HG03439 (cell line): ENCODE data around the gene NFIA.

Source experiments
- ATAC-seq: cut with Tn5 transposase; IDR thresholded peaks from one replicate; pipeline ENCODE4 v1.9.1; 2021; ENCODE audit warnings: mild to moderate bottlenecking, moderate library complexity; ENCODE audit not compliant: unreplicated experiment

Gene NFIA

GRCh38 chr1:61289232-61290098, 207.1 kb downstream of the NFIA start:
- no peak for ATAC-seq

GRCh38 chr1:61290525-61290924, 208.2 kb downstream of the NFIA start:
- ATAC-seq = no peak

- ATAC-seq = no peak
Observed at GRCh38 chr1:61293197-61293596, 210.8 kb downstream of the NFIA start.

- ATAC-seq = no peak
Observed at GRCh38 chr1:61293986-61294504, 211.7 kb downstream of the NFIA start.

- no peak for ATAC-seq
Observed at GRCh38 chr1:61294930-61295329, 212.6 kb downstream of the NFIA start.

- ATAC-seq = no peak
Observed at GRCh38 chr1:61295818-61296537, 213.6 kb downstream of the NFIA start.

GRCh38 chr1:61297887-61298286, 215.5 kb downstream of the NFIA start:
- no peak for ATAC-seq

- ATAC-seq = no peak
Observed at GRCh38 chr1:61299463-61299862, 217.1 kb downstream of the NFIA start.

GRCh38 chr1:61300899-61301298, 218.5 kb downstream of the NFIA start:
- no peak for ATAC-seq

GRCh38 chr1:61301824-61302657, 219.7 kb downstream of the NFIA start:
- ATAC-seq = peak; percentile 74

- ATAC-seq = no peak
Observed at GRCh38 chr1:61307422-61308142, 225.2 kb downstream of the NFIA start.

- ATAC-seq = no peak
Observed at GRCh38 chr1:61310057-61310456, 227.7 kb downstream of the NFIA start.

GRCh38 chr1:61310538-61310937, 228.2 kb downstream of the NFIA start:
- ATAC-seq = no peak

- ATAC-seq = no peak
Observed at GRCh38 chr1:61313906-61314422, 231.6 kb downstream of the NFIA start.

GRCh38 chr1:61315011-61315410, 232.7 kb downstream of the NFIA start:
- no peak for ATAC-seq

- ATAC-seq = no peak
Observed at GRCh38 chr1:61316493-61316892, 234.1 kb downstream of the NFIA start.

GRCh38 chr1:61318319-61319125, 236.2 kb downstream of the NFIA start:
- peak; percentile 100 for ATAC-seq

GRCh38 chr1:61320575-61320974, 238.2 kb downstream of the NFIA start:
- no peak for ATAC-seq

- ATAC-seq = no peak
Observed at GRCh38 chr1:61322008-61322744, 239.8 kb downstream of the NFIA start.
